Measurements from ENCODE around the gene ALOXE3.

Gene ALOXE3

GRCh38 chr17:8048236-8048635, 70.1 kb downstream of the ALOXE3 start:
- DNase-seq (ENCODE audit: low read depth), result no peak

DNA sequence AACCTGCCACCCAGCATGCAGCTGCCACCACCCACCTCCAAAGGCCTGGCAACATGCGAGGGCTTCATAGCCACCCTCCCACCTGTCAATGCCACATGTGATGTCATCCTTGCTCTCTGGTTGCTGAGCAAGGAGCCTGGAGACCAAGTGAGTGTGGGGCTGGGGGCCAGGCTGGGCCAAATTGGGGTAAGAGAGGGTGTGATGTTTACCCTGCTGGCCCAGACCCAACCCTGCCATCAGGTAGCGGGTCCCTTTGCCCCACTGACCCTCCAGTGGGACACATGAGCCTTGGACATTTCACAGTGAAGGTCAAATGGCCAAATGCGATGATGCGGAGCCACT, 70.6 kb downstream of the ALOXE3 start:
- DNase-seq (ENCODE audit: low read depth), result no peak

GRCh38 chr17:8046929-8047768, 71.2 kb downstream of the ALOXE3 start:
- no peak for DNase-seq (ENCODE audit: low read depth)

- no peak for DNase-seq (ENCODE audit: low read depth)
Measured at GRCh38 chr17:8046306-8046928, 71.9 kb downstream of the ALOXE3 start.

Data from stimulated activated CD8-positive, alpha-beta memory T cell treated with anti-CD3 and anti-CD28 coated beads, Interleukin-7, amount 100 ng/mL, for 24 hours (primary cell).